B cell (primary cell): ENCODE data around the gene RPS6KA4. TPM values are rescaled to one million over a fixed set of nuclear protein-coding genes. Genes with fewer than 3 reads are reported as not detected.

Experiments
- ATAC-seq: fragments of 200-7000 bp; cut with Tn5 transposase; one replicate; pipeline ENCODE4 v1.10.0; 2021; ENCODE audit warnings: low read depth, mild to moderate bottlenecking, moderate number of reproducible peaks, moderate library complexity
- CTCF ChIA-PET: fragments of 350-600 bp; sonication (Branson Sonifier 250); formaldehyde crosslinking; loops from one replicate; lab custom pipeline; 2021; ENCODE audit warnings: antibody characterized with exemption, inconsistent platforms; lab: Charles Lee
- POLR2A ChIA-PET: fragments of 350-600 bp; sonication (Branson Sonifier 250); formaldehyde crosslinking; loops from one replicate; lab custom pipeline; 2021; ENCODE audit warnings: antibody characterized with exemption; lab: Charles Lee
- DNase-seq: peaks from one replicate; pipeline ENCODE4 v3.0.0; 2013
- H2AFZ ChIP-seq: 2 replicates; pipeline ENCODE4 v1.6.1; 2012; ENCODE audit warnings: mild to moderate bottlenecking, low read depth, low read length; ENCODE audit not compliant: insufficient read depth, poor library complexity, severe bottlenecking
- H3K27ac ChIP-seq, 2 donors: 1 replicate in 1 of 2; 2 replicates in 1 of 2; pipeline ENCODE4 v1.5.1; 2012 to 2013; ENCODE audit warnings: low read length in 2 of 2, mild to moderate bottlenecking in 2 of 2, moderate library complexity in 1 of 2
- H3K27me3 ChIP-seq, 4 experiments: fragments of 200-600 bp in 1 of 4; sonication (generic) in 1 of 4; replicated peaks in 1 of 4; 1 replicate in 2 of 4; 2 replicates in 2 of 4; pipeline versions ENCODE4 v1.6.1 to v1.7.0; 2013 to 2016; ENCODE audit warnings: low read length in 3 of 4, mild to moderate bottlenecking in 2 of 4, mixed read lengths in 1 of 4, moderate library complexity in 1 of 4; ENCODE audit not compliant: insufficient read depth in 4 of 4, control insufficient read depth in 3 of 4; ENCODE audit errors: control extremely low read depth in 1 of 4
- H3K36me3 ChIP-seq, 2 experiments: replicated peaks in 1 of 2; 1 replicate in 1 of 2; 2 replicates in 1 of 2; pipeline versions ENCODE4 v1.6.1 to v1.7.1; 2013; ENCODE audit warnings: low read length in 1 of 2; ENCODE audit not compliant: insufficient read depth in 2 of 2, control insufficient read depth in 1 of 2; ENCODE audit errors: control extremely low read depth in 1 of 2, extremely low read depth in 1 of 2
- H3K4me1 ChIP-seq, 2 donors: fragments of 200-600 bp in 1 of 2; sonication (generic) in 1 of 2; 1 replicate in 1 of 2; 2 replicates in 1 of 2; pipeline versions ENCODE4 v1.5.1 to v1.6.1; 2013 to 2017; ENCODE audit warnings: low read length in 2 of 2; ENCODE audit not compliant: control insufficient read depth in 2 of 2, insufficient read depth in 2 of 2
- H3K4me2 ChIP-seq: replicated peaks from 2 replicates; pipeline ENCODE3; 2012; ENCODE audit warnings: mild to moderate bottlenecking, low read depth, low read length; ENCODE audit not compliant: poor library complexity, severe bottlenecking
- H3K4me3 ChIP-seq, 5 experiments: fragments of 200-600 bp in 1 of 5; sonication (generic) in 1 of 5; 1 replicate in 3 of 5; 2 replicates in 2 of 5; pipeline versions ENCODE4 v1.5.1 to v1.7.0; 2011 to 2016; ENCODE audit warnings: low read length in 4 of 5, mild to moderate bottlenecking in 4 of 5, low read depth in 2 of 5, control low read depth in 1 of 5, moderate library complexity in 1 of 5; ENCODE audit not compliant: insufficient read depth in 1 of 5; ENCODE audit errors: control extremely low read depth in 1 of 5, extremely low read depth in 1 of 5
- H3K79me2 ChIP-seq: fragments of 200-600 bp; sonication (generic); one replicate; pipeline ENCODE4 v1.6.0; 2016; ENCODE audit warnings: low read length; ENCODE audit not compliant: control insufficient read depth, insufficient read depth
- H3K9ac ChIP-seq: fragments of 200-600 bp; sonication (generic); 2 replicates; pipeline ENCODE4 v1.6.1; 2017; ENCODE audit warnings: mild to moderate bottlenecking, low read length, moderate library complexity
- H3K9me3 ChIP-seq, 3 donors: one replicate each; pipeline versions ENCODE4 v1.6.1 to v1.7.1; 2013; ENCODE audit warnings: low read length in 2 of 3; ENCODE audit not compliant: control insufficient read depth in 2 of 3, insufficient read depth in 1 of 3; ENCODE audit errors: control extremely low read depth in 1 of 3
- H4K20me1 ChIP-seq: 2 replicates; pipeline ENCODE4 v1.6.0; 2012; ENCODE audit warnings: mild to moderate bottlenecking, low read length; ENCODE audit not compliant: insufficient read depth, control insufficient read depth, poor library complexity, severe bottlenecking
- H3K27ac Mint-ChIP-seq: one replicate; pipeline ENCODE4 v1.8.0; 2021; ENCODE audit warnings: mixed read lengths
- H3K27me3 Mint-ChIP-seq: one replicate; pipeline ENCODE4 v1.8.0; 2021; ENCODE audit warnings: mixed read lengths
- H3K4me1 Mint-ChIP-seq: one replicate; pipeline ENCODE4 v1.8.0; 2021; ENCODE audit warnings: mixed read lengths
- H3K4me3 Mint-ChIP-seq: one replicate; pipeline ENCODE4 v1.8.0; 2021; ENCODE audit warnings: mixed read lengths
- H3K9me3 Mint-ChIP-seq: one replicate; pipeline ENCODE4 v1.8.0; 2022; ENCODE audit warnings: mixed read lengths; ENCODE audit not compliant: insufficient read depth
- CTCF ChIP-seq: fragments of 200-600 bp; IDR thresholded peaks from one replicate; pipeline ENCODE4 v1.8.0; 2022; ENCODE audit warnings: antibody characterized with exemption, mild to moderate bottlenecking
- EZH2 ChIP-seq: IDR thresholded peaks from 2 replicates; pipeline ENCODE4 v1.6.1; 2012; ENCODE audit warnings: borderline replicate concordance, low read depth, mild to moderate bottlenecking, moderate library complexity, low read length; ENCODE audit not compliant: insufficient read depth, poor library complexity, severe bottlenecking
- WGBS: methylation state at CpG from one replicate; pipeline ENCODE4 v1.1.5; 2013; ENCODE audit warnings: missing lambda C conversion rate; ENCODE audit not compliant: insufficient coverage; 5-methylcytosine and 5-hydroxymethylcytosine counted together
- intact Hi-C: fragments of 100-400 bp; cut with micrococcal nuclease; formaldehyde crosslinking; loops from one replicate; pipeline ENCODE4 v1.10.0; 2022
- polyA plus RNA-seq: library from polyadenylated mRNA; depleted of rRNA; stranded (reverse); fragments of >200 nt; gene quantifications from 2 replicates; pipeline ENCODE4 v1.2.3, GENCODE V29; 2012
- total RNA-seq, 2 donors: library from RNA; stranded (reverse); fragments of 120-200 nt in 1 of 2; gene quantifications; 1 replicate in 1 of 2; 2 replicates in 1 of 2; pipeline versions ENCODE4 v1.2.3 to v1.2.4, GENCODE V29; 2013 to 2022

Gene RPS6KA4
- total and polyA plus RNA-seq, 2 donors (not counting 1 experiment from before 2014, with no cell fraction given): 22.6 to 32.5 TPM

- H3K9me3 ChIP-seq: no peaks in the 10 kb centered on the region
- POLR2A ChIA-PET: interaction anchor here (0.5 to 2.8 kb wide), 3 partner anchors 37 to 1736 kb away, joined by 5 to 16 read pairs (median 6); partner anchors contain the start of genes PRDX5 and TRMT112
- H2AFZ ChIP-seq: no peak overlapping the region
- H3K79me2 ChIP-seq: peaks cover 11% of the 10 kb centered on the region
- no peak overlapping the region for H3K27ac ChIP-seq
- H3K9ac ChIP-seq: no peak overlapping the region
- no peak overlapping the region for H3K27ac Mint-ChIP-seq
- ATAC-seq (no peak), DNase-seq (no peak)
- H4K20me1 ChIP-seq: peaks cover 30% of the 10 kb centered on the region
- no peak overlapping the region for H3K4me2 ChIP-seq
- H3K27me3 ChIP-seq: no peaks in the 10 kb centered on the region
- no peak overlapping the region for H3K4me3 Mint-ChIP-seq
- H3K4me1 ChIP-seq: peaks cover 11 to 30% of the 10 kb centered on the region in 2 donors
- H3K36me3 ChIP-seq: peaks cover 2 to 26% of the 10 kb centered on the region in 2 experiments
- no peaks in the 10 kb centered on the region for H3K27me3 Mint-ChIP-seq
- WGBS: 96% methylated on average over 12 of the region's 20 CpGs
- no peak overlapping the region for H3K4me3 ChIP-seq
- CTCF ChIA-PET: interaction anchor here (1.1 to 10.2 kb wide), 10 partner anchors 9 to 1691 kb away, joined by 3 to 188 read pairs (median 12); partner anchors contain the start of genes CCDC88B, ESRRA, PRDX5 and TRMT112
- intact Hi-C loops: no loop called here
- TF ChIP-seq EZH2 (no peak), CTCF (no peak)
- H3K9me3 Mint-ChIP-seq: no peaks in the 10 kb centered on the region
- H3K4me1 Mint-ChIP-seq: peaks cover 18% of the 10 kb centered on the region
Measured at GRCh38 chr11:64353715-64354506, 5.1 kb upstream of the RPS6KA4 start.
